Stimulated activated CD8-positive, alpha-beta memory T cell treated with anti-CD3 and anti-CD28 coated beads, Interleukin-15, amount 100 ng/mL, for 24 hours (primary cell): ENCODE data around the gene HBZ.
"Not testable (repeated sequence)": the region's sequence is repeated elsewhere in the genome, so short reads cannot be mapped to it uniquely, and the experiment has no call there.

Source experiments
- DNase-seq: peaks from one replicate; pipeline ENCODE4 v3.0.0-alpha.2; 2020; ENCODE audit warnings: low read depth

Gene HBZ

GRCh38 chr16:179211-180092, 27.0 kb downstream of the HBZ start:
- DNase-seq = no peak

GRCh38 chr16:180101-180675, 27.7 kb downstream of the HBZ start, which contains the start of gene HBQ1:
TSS of gene HBQ1 (plus strand) at chr16:180459. CDS start at chr16:180487, 28 bp downstream.
- DNase-seq = peak; percentile 21

GRCh38 chr16:180681-181564, 28.5 kb downstream of the HBZ start:
- no peak for DNase-seq

GRCh38 chr16:181565-182021, 29.1 kb downstream of the HBZ start:
- peak; percentile 85 for DNase-seq

- no peak for DNase-seq
These were observed 30.6 kb downstream of the HBZ start for GRCh38 chr16:183005-183404.

GRCh38 chr16:185213-185612, 32.8 kb downstream of the HBZ start:
- no peak for DNase-seq

- no peak for DNase-seq
These were observed 33.2 kb downstream of the HBZ start for GRCh38 chr16:185691-186090.

- no peak for DNase-seq
These were observed 34.9 kb downstream of the HBZ start for GRCh38 chr16:187330-187729.

- no peak for DNase-seq
These were observed 36.2 kb downstream of the HBZ start for GRCh38 chr16:188674-189073.

GRCh38 chr16:189604-190186, 37.3 kb downstream of the HBZ start:
- no peak for DNase-seq

GRCh38 chr16:191831-192230, 39.4 kb downstream of the HBZ start:
- DNase-seq = no peak

- DNase-seq = no peak
These were observed 40.2 kb downstream of the HBZ start for GRCh38 chr16:192686-193085.

- no peak for DNase-seq
These were observed 41.0 kb downstream of the HBZ start for GRCh38 chr16:193441-193840.

- DNase-seq = no peak
These were observed 42.1 kb downstream of the HBZ start for GRCh38 chr16:194516-194915.

- no peak for DNase-seq
These were observed 47.9 kb downstream of the HBZ start for GRCh38 chr16:200388-200787.

- DNase-seq = no peak
These were observed 50.8 kb downstream of the HBZ start for GRCh38 chr16:203246-203645.

- not testable (repeated sequence) for DNase-seq
These were observed 51.6 kb downstream of the HBZ start for GRCh38 chr16:204046-204445.
